Fibroblast of lung (primary cell): ENCODE measurements around the gene YTHDC1.

ENCODE experiments used
- CTCF ChIP-seq, 2 donors: IDR thresholded peaks in 1 of 2; conservative IDR thresholded peaks in 1 of 2; 1 replicate in 1 of 2; 2 replicates in 1 of 2; pipeline ENCODE4 v1.5.1; 2011 to 2012; ENCODE audit warnings: low read length in 2 of 2, control low read depth in 1 of 2, inconsistent platforms in 1 of 2, low read depth in 1 of 2, mild to moderate bottlenecking in 1 of 2
- EZH2 ChIP-seq: IDR thresholded peaks from 2 replicates; pipeline ENCODE4 v1.5.1; 2012; ENCODE audit warnings: low read length, control low read depth, mild to moderate bottlenecking; ENCODE audit errors: missing control alignments

- TF ChIP-seq CTCF (conservative IDR thresholded peaks at IDR 0.05 in 1 of 2, IDR thresholded peaks at IDR 0.05 in 1 of 2; ENCODE audit: low read depth in 1 of 2, low read length in 2 of 2) (no peak), EZH2 (no peak)
These were observed 49.4 kb upstream of the YTHDC1 start for GRCh38 chr4:68399306-68399705.
